SK-N-SH treated with all-trans-retinoic acid at 6 μM for 48 hours (cell line): Measurements from ENCODE around the gene NHP2.

ENCODE experiments used
- ATAC-seq: fragments of 200-7000 bp; cut with Tn5 transposase; 3 replicates; pipeline ENCODE4 v1.9.1; 2020; ENCODE audit warnings: mild to moderate bottlenecking, moderate library complexity
- ARNTL ChIP-seq: fragments of 450-650 bp; formaldehyde crosslinking; IDR thresholded peaks from 2 replicates; pipeline ENCODE4 v1.5.0; 2020; ENCODE audit warnings: low read depth, mild to moderate bottlenecking, moderate library complexity, borderline replicate concordance
- BACH2 ChIP-seq: fragments of 250-450 bp; sonication (Bioruptor Pico); IDR thresholded peaks from 2 replicates; pipeline ENCODE4 v1.9.0; 2021; ENCODE audit warnings: mild to moderate bottlenecking, borderline replicate concordance
- ESRRG ChIP-seq: fragments of 250-450 bp; sonication (Bioruptor Pico); IDR thresholded peaks from 2 replicates; pipeline ENCODE4 v1.6.1; 2021; ENCODE audit warnings: mild to moderate bottlenecking
- GLIS3 ChIP-seq: fragments of 250-450 bp; sonication (Bioruptor Pico); IDR thresholded peaks from 2 replicates; pipeline ENCODE4 v1.5.0; 2020; ENCODE audit warnings: mild to moderate bottlenecking, moderate library complexity
- ISL1 ChIP-seq: fragments of 250-450 bp; sonication (Bioruptor Pico); IDR thresholded peaks from 2 replicates; pipeline ENCODE4 v2.1.2; 2022; ENCODE audit warnings: mild to moderate bottlenecking, moderate library complexity
- PPARA ChIP-seq: fragments of 250-450 bp; sonication (Bioruptor Pico); IDR thresholded peaks from 2 replicates; pipeline ENCODE4 v1.5.0; 2020; ENCODE audit warnings: mild to moderate bottlenecking, borderline replicate concordance
- RARB ChIP-seq: fragments of 250-450 bp; sonication (Bioruptor Pico); IDR thresholded peaks from 2 replicates; pipeline ENCODE4 v1.8.0; 2021; ENCODE audit warnings: mild to moderate bottlenecking, moderate library complexity
- SNAI2 ChIP-seq: fragments of 250-450 bp; sonication (Bioruptor Pico); IDR thresholded peaks from 2 replicates; pipeline ENCODE4 v1.5.0; 2020; ENCODE audit warnings: mild to moderate bottlenecking, moderate library complexity
- TCF4 ChIP-seq: fragments of 250-450 bp; sonication (Bioruptor Pico); IDR thresholded peaks from 2 replicates; pipeline ENCODE4 v1.8.0; 2021; ENCODE audit warnings: mild to moderate bottlenecking, moderate library complexity, borderline replicate concordance
- TOX ChIP-seq: fragments of 250-450 bp; sonication (Bioruptor Pico); IDR thresholded peaks from 2 replicates; pipeline ENCODE4 v1.8.0; 2021; ENCODE audit warnings: mild to moderate bottlenecking, moderate library complexity, borderline replicate concordance
- ZC3H10 ChIP-seq: fragments of 250-450 bp; sonication (Bioruptor Pico); IDR thresholded peaks from 2 replicates; pipeline ENCODE4 v1.5.1; 2021; ENCODE audit warnings: mild to moderate bottlenecking, moderate library complexity
- ZFP3 ChIP-seq: fragments of 250-450 bp; sonication (Bioruptor Pico); IDR thresholded peaks from 2 replicates; pipeline ENCODE4 v1.5.0; 2020; ENCODE audit warnings: mild to moderate bottlenecking, moderate library complexity
- ZFP30 ChIP-seq: fragments of 450-650 bp; formaldehyde crosslinking; IDR thresholded peaks from 2 replicates; pipeline ENCODE4 v1.5.0; 2022; ENCODE audit warnings: mild to moderate bottlenecking, moderate library complexity
- ZNF565 ChIP-seq: fragments of 450-650 bp; formaldehyde crosslinking; conservative IDR thresholded peaks from 2 replicates; pipeline ENCODE4 v1.5.0; 2020; ENCODE audit warnings: low read depth, mild to moderate bottlenecking, moderate library complexity
- ZNF70 ChIP-seq: fragments of 450-650 bp; formaldehyde crosslinking; IDR thresholded peaks from 2 replicates; pipeline ENCODE4 v1.5.0; 2020; ENCODE audit warnings: mild to moderate bottlenecking, moderate library complexity
- ZNF8 ChIP-seq: fragments of 450-650 bp; formaldehyde crosslinking; IDR thresholded peaks from 2 replicates; pipeline ENCODE4 v1.5.0; 2020; ENCODE audit warnings: mild to moderate bottlenecking, moderate library complexity
- TF ChIP-seq, protein P1 (sequence below): fragments of 250-450 bp; sonication (Bioruptor Pico); IDR thresholded peaks from 2 replicates; pipeline ENCODE4 v1.5.0; 2020; ENCODE audit warnings: mild to moderate bottlenecking, moderate library complexity
- TF ChIP-seq, protein P2 (sequence below): fragments of 250-450 bp; sonication (Bioruptor Pico); IDR thresholded peaks from 2 replicates; pipeline ENCODE4 v1.8.0; 2021; ENCODE audit warnings: low read depth, mild to moderate bottlenecking, moderate library complexity, borderline replicate concordance
- TF ChIP-seq, protein P3 (sequence below): fragments of 250-450 bp; sonication (Bioruptor Pico); IDR thresholded peaks from 2 replicates; pipeline ENCODE4 v1.5.1; 2021; ENCODE audit warnings: mild to moderate bottlenecking, moderate library complexity

Gene NHP2

DNA sequence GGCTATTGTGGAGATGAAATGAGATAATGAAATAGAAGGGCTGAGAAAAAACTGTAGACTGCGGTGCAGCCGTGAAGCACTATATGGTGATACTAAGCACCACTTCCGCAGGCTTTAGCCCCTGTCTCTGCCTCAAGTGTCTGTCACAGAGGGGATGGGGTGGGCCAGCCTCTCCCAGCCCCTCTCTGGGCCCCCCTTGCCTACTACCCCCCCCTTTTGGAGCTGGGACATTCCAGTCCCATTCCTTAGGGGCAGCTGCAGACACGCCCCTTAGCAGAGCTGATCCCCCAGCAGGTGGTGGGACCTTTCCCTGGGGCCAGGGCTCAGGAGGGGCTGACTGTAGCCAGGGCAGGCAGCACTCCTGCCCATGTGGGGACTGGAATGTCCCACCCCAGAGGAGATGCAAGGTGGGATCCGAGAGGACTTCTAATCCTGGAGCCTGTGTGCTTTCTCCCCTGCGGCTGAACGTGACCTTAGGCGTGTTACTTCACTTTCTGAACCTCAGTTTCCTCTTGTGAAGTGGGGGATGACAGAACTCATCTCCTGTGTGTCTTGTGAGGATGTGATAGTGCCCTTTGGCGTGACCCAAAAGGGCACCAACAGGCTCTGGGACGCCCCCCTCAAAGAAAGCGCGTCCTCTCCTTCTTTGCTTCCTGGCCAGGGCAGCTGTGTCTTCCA is 38.4 kb downstream of the NHP2 start (continued):
- TF ChIP-seq, protein P1, sequence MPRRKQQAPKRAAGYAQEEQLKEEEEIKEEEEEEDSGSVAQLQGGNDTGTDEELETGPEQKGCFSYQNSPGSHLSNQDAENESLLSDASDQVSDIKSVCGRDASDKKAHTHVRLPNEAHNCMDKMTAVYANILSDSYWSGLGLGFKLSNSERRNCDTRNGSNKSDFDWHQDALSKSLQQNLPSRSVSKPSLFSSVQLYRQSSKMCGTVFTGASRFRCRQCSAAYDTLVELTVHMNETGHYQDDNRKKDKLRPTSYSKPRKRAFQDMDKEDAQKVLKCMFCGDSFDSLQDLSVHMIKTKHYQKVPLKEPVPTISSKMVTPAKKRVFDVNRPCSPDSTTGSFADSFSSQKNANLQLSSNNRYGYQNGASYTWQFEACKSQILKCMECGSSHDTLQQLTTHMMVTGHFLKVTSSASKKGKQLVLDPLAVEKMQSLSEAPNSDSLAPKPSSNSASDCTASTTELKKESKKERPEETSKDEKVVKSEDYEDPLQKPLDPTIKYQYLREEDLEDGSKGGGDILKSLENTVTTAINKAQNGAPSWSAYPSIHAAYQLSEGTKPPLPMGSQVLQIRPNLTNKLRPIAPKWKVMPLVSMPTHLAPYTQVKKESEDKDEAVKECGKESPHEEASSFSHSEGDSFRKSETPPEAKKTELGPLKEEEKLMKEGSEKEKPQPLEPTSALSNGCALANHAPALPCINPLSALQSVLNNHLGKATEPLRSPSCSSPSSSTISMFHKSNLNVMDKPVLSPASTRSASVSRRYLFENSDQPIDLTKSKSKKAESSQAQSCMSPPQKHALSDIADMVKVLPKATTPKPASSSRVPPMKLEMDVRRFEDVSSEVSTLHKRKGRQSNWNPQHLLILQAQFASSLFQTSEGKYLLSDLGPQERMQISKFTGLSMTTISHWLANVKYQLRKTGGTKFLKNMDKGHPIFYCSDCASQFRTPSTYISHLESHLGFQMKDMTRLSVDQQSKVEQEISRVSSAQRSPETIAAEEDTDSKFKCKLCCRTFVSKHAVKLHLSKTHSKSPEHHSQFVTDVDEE: no peak
- TF ChIP-seq RARB (CRISPR knock-in tag) (no peak), ZNF8 (CRISPR knock-in tag) (no peak), ESRRG (CRISPR knock-in tag) (no peak), ARNTL (CRISPR knock-in tag) (no peak), ZNF565 (CRISPR knock-in tag) (no peak)
- TF ChIP-seq, protein P2, sequence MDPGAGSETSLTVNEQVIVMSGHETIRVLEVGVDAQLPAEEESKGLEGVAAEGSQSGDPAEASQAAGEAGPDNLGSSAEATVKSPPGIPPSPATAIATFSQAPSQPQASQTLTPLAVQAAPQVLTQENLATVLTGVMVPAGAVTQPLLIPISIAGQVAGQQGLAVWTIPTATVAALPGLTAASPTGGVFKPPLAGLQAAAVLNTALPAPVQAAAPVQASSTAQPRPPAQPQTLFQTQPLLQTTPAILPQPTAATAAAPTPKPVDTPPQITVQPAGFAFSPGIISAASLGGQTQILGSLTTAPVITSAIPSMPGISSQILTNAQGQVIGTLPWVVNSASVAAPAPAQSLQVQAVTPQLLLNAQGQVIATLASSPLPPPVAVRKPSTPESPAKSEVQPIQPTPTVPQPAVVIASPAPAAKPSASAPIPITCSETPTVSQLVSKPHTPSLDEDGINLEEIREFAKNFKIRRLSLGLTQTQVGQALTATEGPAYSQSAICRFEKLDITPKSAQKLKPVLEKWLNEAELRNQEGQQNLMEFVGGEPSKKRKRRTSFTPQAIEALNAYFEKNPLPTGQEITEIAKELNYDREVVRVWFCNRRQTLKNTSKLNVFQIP (CRISPR knock-in tag): no peak

DNA sequence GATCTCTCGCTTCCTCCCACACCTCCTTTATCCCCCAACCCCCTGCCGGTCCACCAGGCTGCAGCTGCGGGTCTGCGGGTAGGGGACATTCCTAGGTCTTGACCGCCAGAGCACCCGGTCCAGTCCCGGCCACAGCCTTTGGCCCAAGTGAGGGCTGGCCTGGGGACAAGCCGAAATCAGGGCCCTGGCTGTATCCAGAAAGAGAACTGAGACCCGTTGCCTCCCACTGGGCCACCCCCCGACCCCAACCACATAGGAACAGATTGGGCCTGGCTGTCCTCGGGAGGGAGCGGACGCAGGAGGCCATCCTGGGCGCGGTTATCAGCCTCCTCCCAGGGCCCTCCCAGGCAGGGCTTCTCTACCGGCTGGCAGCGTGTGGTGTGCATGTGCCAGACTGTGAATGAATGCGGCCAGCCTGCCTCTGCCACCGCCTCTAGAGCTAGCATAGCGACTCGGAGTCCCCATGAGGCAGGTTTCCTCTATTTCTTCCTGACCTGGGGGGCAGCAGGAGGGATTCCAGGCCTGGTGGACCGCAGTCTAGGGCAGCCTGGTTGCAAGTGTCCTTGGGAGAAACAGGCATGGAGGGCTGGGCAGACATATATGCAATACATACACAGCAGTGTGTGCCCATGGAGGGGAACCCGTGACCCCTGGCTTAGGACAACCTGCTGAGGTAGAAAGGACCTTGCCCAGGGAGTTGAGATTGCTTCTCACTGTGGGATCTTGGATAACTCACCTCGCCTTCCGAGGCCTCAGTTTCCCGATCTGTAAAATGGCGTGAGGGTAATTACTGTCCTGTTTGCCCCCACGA is 39.2 kb downstream of the NHP2 start:
- TF ChIP-seq GLIS3 (CRISPR knock-in tag): no peak
- TF ChIP-seq, protein P2 (CRISPR knock-in tag): no peak
- TF ChIP-seq, all 23 proteins: peak for 0
- ATAC-seq: no peak

DNA sequence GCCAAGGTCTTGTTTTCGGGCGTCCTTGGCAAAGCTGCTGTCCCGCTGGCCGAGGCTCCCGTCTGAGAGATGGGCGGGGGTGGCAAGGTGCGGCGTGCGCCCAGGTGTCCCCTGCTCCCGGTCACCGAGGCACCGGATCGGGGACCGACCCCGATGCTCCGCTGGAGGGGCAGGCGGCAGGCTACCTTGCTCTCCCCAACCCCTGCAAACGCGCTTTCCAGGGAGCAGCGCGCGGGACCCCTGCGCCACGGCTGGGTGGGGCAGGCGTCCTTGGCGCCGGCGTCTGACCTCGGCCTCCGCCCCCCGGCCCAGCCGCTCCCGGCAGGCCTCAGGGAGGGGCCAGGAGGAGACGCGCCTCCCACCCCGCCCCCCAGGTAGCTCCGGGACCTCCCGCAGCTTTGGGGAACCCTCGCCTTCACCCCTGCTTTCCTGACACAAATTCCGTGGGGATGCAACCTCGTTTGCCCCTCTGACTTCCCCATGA is 39.8 kb downstream of the NHP2 start:
- TF ChIP-seq ZC3H10 (CRISPR knock-in tag): no peak
- TF ChIP-seq TCF4 (CRISPR knock-in tag): no peak
- TF ChIP-seq ZNF70 (CRISPR knock-in tag): no peak
- no peak for TF ChIP-seq ZFP3 (CRISPR knock-in tag)
- no peak for TF ChIP-seq BACH2
- TF ChIP-seq SNAI2: no peak
- TF ChIP-seq, protein P3, sequence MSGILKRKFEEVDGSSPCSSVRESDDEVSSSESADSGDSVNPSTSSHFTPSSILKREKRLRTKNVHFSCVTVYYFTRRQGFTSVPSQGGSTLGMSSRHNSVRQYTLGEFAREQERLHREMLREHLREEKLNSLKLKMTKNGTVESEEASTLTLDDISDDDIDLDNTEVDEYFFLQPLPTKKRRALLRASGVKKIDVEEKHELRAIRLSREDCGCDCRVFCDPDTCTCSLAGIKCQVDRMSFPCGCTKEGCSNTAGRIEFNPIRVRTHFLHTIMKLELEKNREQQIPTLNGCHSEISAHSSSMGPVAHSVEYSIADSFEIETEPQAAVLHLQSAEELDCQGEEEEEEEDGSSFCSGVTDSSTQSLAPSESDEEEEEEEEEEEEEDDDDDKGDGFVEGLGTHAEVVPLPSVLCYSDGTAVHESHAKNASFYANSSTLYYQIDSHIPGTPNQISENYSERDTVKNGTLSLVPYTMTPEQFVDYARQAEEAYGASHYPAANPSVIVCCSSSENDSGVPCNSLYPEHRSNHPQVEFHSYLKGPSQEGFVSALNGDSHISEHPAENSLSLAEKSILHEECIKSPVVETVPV: no peak
- no peak for TF ChIP-seq TOX
- TF ChIP-seq, protein P1: no peak
- TF ChIP-seq GLIS3 (CRISPR knock-in tag): no peak
- no peak for TF ChIP-seq PPARA (CRISPR knock-in tag)
- TF ChIP-seq ZFP30 (CRISPR knock-in tag): no peak
- TF ChIP-seq ARNTL (CRISPR knock-in tag): no peak
- TF ChIP-seq ISL1 (CRISPR knock-in tag): no peak

More for the DNA sequence above, 39.8 kb downstream of the NHP2 start:
- no peak for ATAC-seq
